ENCODE results near the gene CHAD. TPM values are rescaled to one million over a fixed set of nuclear protein-coding genes. Genes with fewer than 3 reads are reported as not detected.

The CHAD gene
- total RNA-seq, 1 experiment from 2014 or later, result 0.09 TPM

- peaks cover 8% of the 10 kb centered on the region for H3K4me1 Mint-ChIP-seq
- ATAC-seq (no peak), DNase-seq (ENCODE audit: low spot score) (no peak)
- ChIA-PET CTCF (interaction anchor here (1.5 kb wide), 1 partner anchor 12 kb away, joined by 7 read pairs; no protein-coding TSS in a partner anchor), POLR2A (no interaction called here)
- H3K4me3 Mint-ChIP-seq, result no peak overlapping the region
- no peaks in the 10 kb centered on the region for H3K36me3 Mint-ChIP-seq
- no peak overlapping the region for H3K27ac Mint-ChIP-seq
- TF ChIP-seq SOX15 (CRISPR knock-in tag; IDR thresholded peaks at IDR 0.05), result no peak
- no peaks in the 10 kb centered on the region for H3K27me3 Mint-ChIP-seq (ENCODE audit: low read depth)
- no peaks in the 10 kb centered on the region for H3K9me3 Mint-ChIP-seq
Measured at GRCh38 chr17:50499270-50499669, 30.6 kb upstream of the CHAD start.

GRCh38 chr17:50498021-50498874 is 29.6 kb upstream of the CHAD start:
- H3K4me1 Mint-ChIP-seq, result no peaks in the 10 kb centered on the region
- POLR2A ChIA-PET, result no interaction called here
- DNase-seq (ENCODE audit: low spot score) (no peak), ATAC-seq (no peak)
- no peaks in the 10 kb centered on the region for H3K27me3 Mint-ChIP-seq (ENCODE audit: low read depth)
- H3K36me3 Mint-ChIP-seq, result no peaks in the 10 kb centered on the region
- no peak for TF ChIP-seq USF1 (CRISPR knock-in tag; IDR thresholded peaks at IDR 0.05)
- TF ChIP-seq ERG (CRISPR knock-in tag; IDR thresholded peaks at IDR 0.05), result no peak
- H3K9me3 Mint-ChIP-seq, result no peaks in the 10 kb centered on the region
- H3K4me3 Mint-ChIP-seq, result no peak overlapping the region
- CTCF ChIA-PET, result interaction anchor here (0.6 to 0.7 kb wide), 2 partner anchors 48 to 75 kb away, joined by 4 to 5 read pairs; no protein-coding TSS in a partner anchor
- H3K27ac Mint-ChIP-seq, result no peak overlapping the region

GRCh38 chr17:50495918-50496317 is 27.2 kb upstream of the CHAD start:
- no peak for ATAC-seq
- TF ChIP-seq ZNF263 (CRISPR knock-in tag; IDR thresholded peaks at IDR 0.05; ENCODE audit: low read depth), result no peak
- no peak for TF ChIP-seq TCF7 (CRISPR knock-in tag; IDR thresholded peaks at IDR 0.05; ENCODE audit: low read depth)
- TF ChIP-seq ATF1 (CRISPR knock-in tag; IDR thresholded peaks at IDR 0.05), result no peak
- no peak for TF ChIP-seq MXD4 (CRISPR knock-in tag; IDR thresholded peaks at IDR 0.05; ENCODE audit: borderline replicate concordance)
- TF ChIP-seq GABPB1 (CRISPR knock-in tag; IDR thresholded peaks at IDR 0.05), result no peak
- no peak for TF ChIP-seq ZNF512 (CRISPR knock-in tag; IDR thresholded peaks at IDR 0.05; ENCODE audit: borderline replicate concordance)
- no peak for TF ChIP-seq ZNF416 (CRISPR knock-in tag; IDR thresholded peaks at IDR 0.05)
- TF ChIP-seq RORB (CRISPR knock-in tag; IDR thresholded peaks at IDR 0.05), result no peak
- no peak for TF ChIP-seq ZNF671 (CRISPR knock-in tag; IDR thresholded peaks at IDR 0.05)
- no peak for TF ChIP-seq ZNF423 (CRISPR knock-in tag; IDR thresholded peaks at IDR 0.05)
- TF ChIP-seq TEAD4 (CRISPR knock-in tag; IDR thresholded peaks at IDR 0.05), result no peak
- TF ChIP-seq NFYB (CRISPR knock-in tag; conservative IDR thresholded peaks at IDR 0.05; ENCODE audit: low read depth), result no peak
- no peak for TF ChIP-seq ESRRA (CRISPR knock-in tag; IDR thresholded peaks at IDR 0.05; ENCODE audit: borderline replicate concordance)
- no peak for TF ChIP-seq CTCF (IDR thresholded peaks at IDR 0.05)
- no peak for TF ChIP-seq IRF1 (CRISPR knock-in tag; IDR thresholded peaks at IDR 0.05)
- TF ChIP-seq SMAD3 (CRISPR knock-in tag; IDR thresholded peaks at IDR 0.05; ENCODE audit: borderline replicate concordance), result no peak
- no peak for TF ChIP-seq ZNF121 (CRISPR knock-in tag; IDR thresholded peaks at IDR 0.05)
- no peak for TF ChIP-seq E2F1 (CRISPR knock-in tag; IDR thresholded peaks at IDR 0.05)
- DNase-seq (ENCODE audit: low spot score), result no peak
- ChIA-PET POLR2A (no interaction called here), CTCF (interaction anchor here (0.8 to 1.2 kb wide), 5 partner anchors 9 to 287 kb away, joined by 3 to 5 read pairs (median 3); no protein-coding TSS in a partner anchor)
- no peak overlapping the region for H3K4me3 Mint-ChIP-seq
- no peak overlapping the region for H3K27ac Mint-ChIP-seq
- H3K4me1 Mint-ChIP-seq, result no peaks in the 10 kb centered on the region
- no peaks in the 10 kb centered on the region for H3K9me3 Mint-ChIP-seq
- no peaks in the 10 kb centered on the region for H3K36me3 Mint-ChIP-seq
- H3K27me3 Mint-ChIP-seq (ENCODE audit: low read depth), result no peaks in the 10 kb centered on the region
